Measurements from ENCODE around the gene ITPKA.

ITPKA gene

DNA sequence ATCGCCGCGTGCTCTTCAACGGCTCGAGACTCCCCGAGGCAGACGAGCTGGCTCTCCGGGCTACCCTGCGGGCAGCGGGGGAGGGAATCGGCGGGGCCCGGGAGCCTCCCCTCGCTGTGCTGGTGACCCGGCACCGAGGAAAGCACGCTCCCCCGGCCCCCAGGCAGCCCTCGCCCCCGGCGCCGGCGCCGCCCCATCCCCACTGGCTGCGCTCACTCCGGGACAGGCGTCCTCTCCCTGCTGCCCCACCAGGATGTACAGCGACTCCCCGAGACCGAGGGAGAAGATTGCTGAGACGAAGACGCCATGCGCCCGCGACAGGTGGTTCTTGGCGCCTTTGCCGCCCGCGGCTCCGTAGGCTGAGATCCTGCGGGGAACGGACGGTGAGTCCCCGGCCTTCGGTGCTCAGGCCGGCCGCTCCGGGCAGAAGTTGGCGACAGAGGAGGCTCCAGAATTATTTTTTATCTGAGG, 18.3 kb downstream of the ITPKA start:
- DNase-seq: no peak

- no peak for DNase-seq
Measured at GRCh38 chr15:41512512-41512939, 18.9 kb downstream of the ITPKA start.

- DNase-seq: no peak
Measured at GRCh38 chr15:41512940-41513505, 19.3 kb downstream of the ITPKA start.

DNA sequence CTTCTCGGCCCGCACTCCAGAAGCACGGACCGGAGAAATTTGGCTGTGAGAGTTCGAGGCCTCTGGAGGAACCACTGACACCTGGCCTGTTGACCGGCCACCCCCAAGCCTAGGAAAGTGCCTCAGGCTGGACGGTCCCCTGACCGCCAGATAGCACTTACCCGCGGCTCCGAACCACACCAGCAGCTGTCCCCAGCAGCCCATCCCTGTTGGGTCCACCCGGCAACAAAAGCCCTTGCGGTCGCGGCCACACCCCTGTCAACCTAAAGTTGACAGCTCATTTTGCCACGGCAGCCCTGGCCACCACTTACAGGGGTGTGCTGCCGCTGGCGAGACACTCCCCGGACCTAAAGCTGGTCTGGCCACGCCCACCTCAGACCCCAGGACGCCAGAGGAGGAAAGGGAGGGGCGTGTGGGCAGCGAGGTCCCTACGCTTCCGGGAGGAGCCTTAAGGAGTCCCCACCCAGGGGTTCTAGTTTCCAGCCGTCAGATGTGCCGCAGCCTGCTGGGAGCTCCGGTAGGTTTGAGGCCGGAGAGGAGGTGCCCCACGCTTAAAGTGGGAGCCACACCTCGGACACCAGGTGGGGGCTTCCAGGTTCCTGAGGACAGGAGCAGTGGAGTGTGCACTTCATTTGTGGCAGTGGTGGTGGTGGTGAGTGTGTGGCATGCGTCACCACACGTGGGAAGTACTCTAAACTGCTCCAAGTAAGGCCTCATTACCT, 20.0 kb downstream of the ITPKA start, which contains the start of gene LTK:
Gene LTK, minus strand, starts transcription at position 322 of the 722 bp plus-strand sequence. Its CDS starts 118 bp downstream, at position 204.
- no peak for DNase-seq

- DNase-seq: no peak
Measured at GRCh38 chr15:41517895-41518449, 24.3 kb downstream of the ITPKA start.

- no peak for DNase-seq
Measured at GRCh38 chr15:41520636-41521035, 27.0 kb downstream of the ITPKA start.

DNA sequence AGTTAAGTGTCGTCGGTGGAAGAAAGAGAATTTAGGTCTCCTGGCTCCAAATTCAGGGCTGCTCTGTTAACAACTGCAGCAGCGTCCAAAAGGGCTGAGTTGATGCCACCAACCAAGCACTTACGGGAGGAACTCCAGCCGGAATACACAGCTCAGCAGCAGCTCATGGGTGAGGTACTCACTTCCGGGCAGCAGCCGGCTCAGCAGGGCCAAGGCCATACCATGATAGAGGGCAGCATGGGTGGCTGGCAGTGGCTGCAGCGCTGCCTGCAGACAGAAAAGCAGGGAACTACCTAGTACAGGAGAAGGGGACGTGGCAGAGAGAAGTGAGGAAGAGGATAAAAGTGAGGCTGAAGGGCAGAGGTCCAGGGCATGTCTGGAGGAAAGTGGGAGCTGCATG, 27.9 kb downstream of the ITPKA start:
- no peak for DNase-seq

DNA sequence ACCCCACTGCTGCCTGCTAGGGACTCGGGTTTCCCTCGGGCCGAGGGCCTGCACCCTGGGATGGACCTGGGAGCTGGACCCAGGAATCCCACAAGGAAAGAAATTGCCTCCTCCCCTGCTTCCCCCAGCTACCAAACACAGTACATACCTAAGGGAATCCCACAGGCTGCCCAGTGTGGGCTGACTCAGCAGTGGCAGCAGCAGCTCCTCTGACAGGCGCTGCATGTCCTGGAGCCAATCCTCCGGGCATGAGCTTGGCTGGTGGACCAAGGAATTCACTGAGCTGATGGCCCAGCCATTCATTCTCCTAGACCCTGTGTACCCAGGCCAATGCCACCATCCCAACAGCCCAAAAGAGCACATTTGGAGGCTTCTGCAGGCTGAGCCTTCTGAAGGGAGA, 29.4 kb downstream of the ITPKA start:
- DNase-seq: no peak

DNA sequence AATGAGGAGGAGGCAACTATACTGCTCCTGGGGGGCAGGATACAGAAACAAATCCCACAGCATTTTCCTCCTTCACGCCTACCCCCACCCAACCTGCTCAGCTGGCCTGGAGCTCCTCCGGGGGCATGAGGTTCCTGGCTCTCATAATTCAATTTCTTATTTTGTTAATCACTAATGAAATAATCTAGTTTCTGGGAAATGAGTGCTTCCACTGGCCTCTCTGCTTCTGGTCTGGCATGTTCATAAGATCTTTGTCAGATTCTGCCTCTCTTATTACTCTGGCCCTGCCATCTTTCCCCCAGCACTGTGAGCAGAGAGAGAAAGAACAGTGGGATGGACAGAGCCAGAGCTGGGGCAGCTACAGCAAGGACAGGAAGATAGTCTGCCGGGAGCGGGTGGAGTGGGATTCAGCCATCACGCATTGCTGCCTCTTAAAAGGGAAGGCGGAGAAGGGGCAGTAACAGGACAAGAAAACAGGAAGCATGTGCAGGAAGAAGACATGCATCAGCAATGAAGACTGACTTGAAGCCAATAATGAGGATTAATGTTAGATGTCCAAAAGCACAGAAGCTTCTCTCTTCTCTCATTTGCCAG, 36.8 kb downstream of the ITPKA start:
- DNase-seq: no peak

DNA sequence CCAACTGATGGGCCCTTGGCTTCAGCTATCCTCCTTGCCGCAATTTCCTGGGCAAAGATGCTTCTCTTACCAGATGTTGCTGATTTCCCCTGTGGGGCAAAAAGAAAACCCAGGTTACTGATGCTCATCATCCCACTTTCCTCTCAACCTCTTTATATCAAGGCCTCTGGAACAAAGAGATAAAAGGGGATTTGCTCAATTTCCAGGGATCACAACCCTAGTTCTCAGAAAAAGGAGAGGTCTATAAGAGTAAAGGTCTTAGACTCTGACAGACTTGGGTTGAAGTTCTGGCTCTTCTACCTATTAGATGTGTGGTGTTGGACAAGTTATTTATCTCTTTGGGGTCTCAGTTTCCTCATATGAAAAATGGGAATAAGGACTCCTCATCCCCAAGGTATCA, 41.9 kb downstream of the ITPKA start:
- no peak for DNase-seq

- DNase-seq: no peak
Measured at GRCh38 chr15:41536866-41537265, 43.2 kb downstream of the ITPKA start.

DNA sequence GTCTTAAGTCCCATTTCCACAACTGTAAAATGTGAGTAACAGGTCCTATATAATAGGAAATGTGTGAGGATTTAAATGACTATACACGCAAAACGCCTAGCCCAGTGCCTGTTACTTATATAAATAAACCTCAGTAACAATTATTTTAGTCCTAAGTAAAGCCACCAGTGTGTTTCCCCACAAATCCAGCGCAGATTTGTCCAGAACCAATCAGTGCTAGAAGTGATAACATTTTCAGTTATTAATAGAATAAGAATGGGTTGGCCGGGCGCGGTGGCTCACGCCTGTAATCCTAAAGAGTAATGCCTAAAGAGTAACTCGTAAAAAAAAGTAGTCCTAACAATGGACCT, 49.8 kb downstream of the ITPKA start:
- DNase-seq: no peak

- no peak for DNase-seq
Measured at GRCh38 chr15:41544650-41545015, 51.0 kb downstream of the ITPKA start.

- DNase-seq: no peak
Measured at GRCh38 chr15:41545218-41545617, 51.5 kb downstream of the ITPKA start.

- DNase-seq: no peak
Measured at GRCh38 chr15:41546851-41547786, 53.4 kb downstream of the ITPKA start.

DNA sequence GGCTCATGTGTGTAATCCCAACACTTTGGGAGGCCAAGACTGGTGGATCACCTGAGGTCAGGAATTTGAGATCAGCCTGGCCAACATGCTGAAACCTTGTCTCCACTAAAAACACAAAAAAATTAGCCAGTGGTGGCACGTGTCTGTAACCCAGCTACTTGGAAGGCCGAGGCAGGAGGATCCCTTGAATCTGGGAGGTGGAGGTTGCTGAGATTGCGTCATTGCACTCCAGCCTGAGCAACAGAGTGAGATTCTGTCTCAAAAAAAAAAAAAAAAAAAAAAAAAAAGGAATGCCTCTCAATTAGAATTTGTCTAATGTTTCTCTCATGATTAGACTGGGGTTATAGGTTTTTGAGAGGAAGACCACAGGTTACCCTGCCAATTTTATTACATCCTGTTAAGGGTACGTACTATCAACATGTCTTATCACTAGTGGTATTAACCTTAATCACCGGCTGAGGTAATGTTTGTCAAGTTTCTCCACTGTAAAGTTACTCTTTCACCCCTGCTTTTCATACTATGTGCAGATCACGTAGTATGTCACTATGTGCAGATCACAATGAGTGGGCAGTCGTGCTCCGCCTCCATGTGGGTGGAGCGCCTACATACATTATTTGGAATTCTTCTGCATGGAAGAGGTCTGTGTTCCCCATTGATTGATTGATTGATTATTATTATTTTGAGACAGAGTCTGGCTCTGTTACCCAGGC, 56.5 kb downstream of the ITPKA start:
- DNase-seq: no peak

Measured in NCI-H1105 (cell line).